ENCODE results near the gene PGM3. TPM values are rescaled to one million over a fixed set of nuclear protein-coding genes. Genes with fewer than 3 reads are reported as not detected.

The PGM3 gene
- total RNA-seq, 1 donor from 2014 or later: 61.5 TPM

- no peaks in the 10 kb centered on the region for H4K20me1 ChIP-seq (ENCODE audit: low read depth)
- no peaks in the 10 kb centered on the region for H3K9me3 ChIP-seq (ENCODE audit: low read depth)
- H3K9ac ChIP-seq: no peak overlapping the region
- no peaks in the 10 kb centered on the region for H3K36me3 ChIP-seq
- Mint-ChIP-seq H3K27me3 (ENCODE audit: insufficient read depth, low read depth) (no peaks in the 10 kb centered on the region), H3K9me3 (no peaks in the 10 kb centered on the region), H3K36me3 (no peaks in the 10 kb centered on the region), H3K4me1 (no peaks in the 10 kb centered on the region), H3K4me3 (no peak overlapping the region), H3K27ac (no peak overlapping the region)
- H3K27me3 ChIP-seq: no peaks in the 10 kb centered on the region
- H3K4me2 ChIP-seq: no peak overlapping the region
- no peak overlapping the region for H3K4me3 ChIP-seq
- no peak overlapping the region for H2AFZ ChIP-seq (replicated peaks)
- H3F3A ChIP-seq (ENCODE audit: low read depth): no peaks in the 10 kb centered on the region
- TF ChIP-seq EZH2phosphoT487 (IDR thresholded peaks at IDR 0.05): no peak
- no peak for TF ChIP-seq CTCF (IDR thresholded peaks at IDR 0.05)
- no peak for TF ChIP-seq EZH2 (IDR thresholded peaks at IDR 0.05)
- no peaks in the 10 kb centered on the region for H3K4me1 ChIP-seq
- no peak for DNase-seq (ENCODE audit: low spot score)
- no peaks in the 10 kb centered on the region for H3K79me2 ChIP-seq (ENCODE audit: low read depth)
- no peak overlapping the region for H3K27ac ChIP-seq
Observed at GRCh38 chr6:83218646-83219045, 25.6 kb upstream of the PGM3 start.

GRCh38 chr6:83216806-83217205 is 23.7 kb upstream of the PGM3 start:
- TF ChIP-seq EZH2phosphoT487 (IDR thresholded peaks at IDR 0.05) (no peak), EZH2 (IDR thresholded peaks at IDR 0.05) (no peak), CTCF (IDR thresholded peaks at IDR 0.05) (no peak)
- Mint-ChIP-seq H3K9me3 (no peaks in the 10 kb centered on the region), H3K4me1 (no peaks in the 10 kb centered on the region), H3K27ac (no peak overlapping the region), H3K4me3 (no peak overlapping the region), H3K27me3 (ENCODE audit: insufficient read depth, low read depth) (no peaks in the 10 kb centered on the region), H3K36me3 (no peaks in the 10 kb centered on the region)
- Histone ChIP-seq H4K20me1 (ENCODE audit: low read depth) (no peaks in the 10 kb centered on the region), H3K4me3 (no peak overlapping the region), H3F3A (ENCODE audit: low read depth) (no peaks in the 10 kb centered on the region), H2AFZ (replicated peaks) (no peak overlapping the region), H3K36me3 (no peaks in the 10 kb centered on the region), H3K27ac (no peak overlapping the region), H3K9me3 (ENCODE audit: low read depth) (no peaks in the 10 kb centered on the region), H3K4me1 (no peaks in the 10 kb centered on the region), H3K79me2 (ENCODE audit: low read depth) (no peaks in the 10 kb centered on the region), H3K9ac (no peak overlapping the region), H3K4me2 (no peak overlapping the region), H3K27me3 (no peaks in the 10 kb centered on the region)
- DNase-seq (ENCODE audit: low spot score): no peak

- Histone ChIP-seq H3K27me3 (no peaks in the 10 kb centered on the region), H3K4me2 (no peak overlapping the region), H4K20me1 (ENCODE audit: low read depth) (no peaks in the 10 kb centered on the region), H3K9ac (no peak overlapping the region), H3F3A (ENCODE audit: low read depth) (no peaks in the 10 kb centered on the region), H3K4me3 (no peak overlapping the region), H2AFZ (replicated peaks) (peak overlapping the region; percentile 1), H3K27ac (no peak overlapping the region), H3K4me1 (no peaks in the 10 kb centered on the region), H3K79me2 (ENCODE audit: low read depth) (no peaks in the 10 kb centered on the region), H3K9me3 (ENCODE audit: low read depth) (no peaks in the 10 kb centered on the region), H3K36me3 (no peaks in the 10 kb centered on the region)
- no peak overlapping the region for H3K27ac Mint-ChIP-seq
- no peaks in the 10 kb centered on the region for H3K27me3 Mint-ChIP-seq (ENCODE audit: insufficient read depth, low read depth)
- TF ChIP-seq CTCF (IDR thresholded peaks at IDR 0.05) (peak; percentile 89), EZH2 (IDR thresholded peaks at IDR 0.05) (no peak)
- no peak overlapping the region for H3K4me3 Mint-ChIP-seq
- peak; percentile 74 for DNase-seq (ENCODE audit: low spot score)
- no peaks in the 10 kb centered on the region for H3K4me1 Mint-ChIP-seq
- H3K9me3 Mint-ChIP-seq: no peaks in the 10 kb centered on the region
- H3K36me3 Mint-ChIP-seq: no peaks in the 10 kb centered on the region
Observed at GRCh38 chr6:83215131-83216047, 22.3 kb upstream of the PGM3 start.
